LNCaP clone FGC (cell line): ENCODE measurements around the gene LIX1L.

Source experiments
- DNase-seq: peaks from one replicate; pipeline ENCODE4 v3.0.0-alpha.2; 2011; ENCODE audit warnings: low read depth
- H3K4me3 ChIP-seq: 2 replicates; pipeline ENCODE4 v1.5.1; 2011; ENCODE audit warnings: mild to moderate bottlenecking, low read depth, low read length, control low read depth
- CTCF ChIP-seq: IDR thresholded peaks from 2 replicates; pipeline ENCODE4 v1.5.1; 2012; ENCODE audit warnings: mild to moderate bottlenecking; ENCODE audit not compliant: control insufficient read depth, insufficient read depth; ENCODE audit errors: extremely low read depth

The LIX1L gene

GRCh38 chr1:145961425-145962156 lies 3.8 kb upstream of the LIX1L start:
- peak overlapping the region; percentile 38; the same call in 1 of the 2 replicates for H3K4me3 ChIP-seq
- TF ChIP-seq CTCF = no peak
- DNase-seq = no peak

GRCh38 chr1:145961109-145961424 lies 3.2 kb upstream of the LIX1L start:
- no peak overlapping the region; the same call in 1 of the 2 replicates for H3K4me3 ChIP-seq
- no peak for DNase-seq
- no peak for TF ChIP-seq CTCF

DNA sequence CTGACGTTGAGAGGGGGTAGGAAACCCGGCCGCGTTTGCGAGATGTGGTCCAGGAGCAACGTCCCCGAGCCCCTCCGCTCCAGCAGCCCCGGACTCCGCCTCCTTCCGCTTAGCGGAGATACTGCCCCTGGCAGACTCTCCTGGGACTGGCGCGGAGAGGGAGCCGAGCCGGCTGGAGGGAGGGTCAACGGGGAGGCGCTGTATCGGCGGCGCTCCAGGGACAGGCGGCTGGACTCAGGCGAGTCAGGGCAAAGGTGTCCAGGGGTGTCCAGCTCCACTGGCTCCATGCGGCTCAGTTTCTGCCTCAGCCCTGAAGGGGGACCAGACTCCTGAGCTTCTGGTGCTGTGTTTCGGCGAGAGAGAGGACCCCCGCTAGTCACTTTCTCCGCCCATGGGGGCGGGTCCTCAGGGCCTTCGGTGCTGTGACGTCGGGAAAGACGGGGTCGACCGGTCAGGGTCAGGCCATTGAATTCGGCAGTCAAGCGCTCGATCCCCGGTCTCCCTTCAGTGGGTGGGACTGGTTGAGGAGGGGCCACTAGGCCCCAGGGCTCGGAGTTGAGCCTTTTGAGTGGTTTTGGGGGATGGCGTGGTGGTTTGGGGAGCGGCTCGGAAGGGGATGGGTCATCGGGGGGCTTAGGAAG lies 2.8 kb upstream of the LIX1L start:
- TF ChIP-seq CTCF = no peak
- peak overlapping the region; percentile 29; the same call in 1 of the 2 replicates for H3K4me3 ChIP-seq

GRCh38 chr1:145959957-145960467 lies 2.2 kb upstream of the LIX1L start:
- H3K4me3 ChIP-seq = no peak overlapping the region
- TF ChIP-seq CTCF = no peak
- DNase-seq = no peak

More for the DNA sequence above, 2.8 kb upstream of the LIX1L start:
- DNase-seq = no peak

GRCh38 chr1:145959333-145959732 lies 1.5 kb upstream of the LIX1L start:
- no peak for TF ChIP-seq CTCF
- H3K4me3 ChIP-seq = no peak overlapping the region
- DNase-seq = no peak

DNA sequence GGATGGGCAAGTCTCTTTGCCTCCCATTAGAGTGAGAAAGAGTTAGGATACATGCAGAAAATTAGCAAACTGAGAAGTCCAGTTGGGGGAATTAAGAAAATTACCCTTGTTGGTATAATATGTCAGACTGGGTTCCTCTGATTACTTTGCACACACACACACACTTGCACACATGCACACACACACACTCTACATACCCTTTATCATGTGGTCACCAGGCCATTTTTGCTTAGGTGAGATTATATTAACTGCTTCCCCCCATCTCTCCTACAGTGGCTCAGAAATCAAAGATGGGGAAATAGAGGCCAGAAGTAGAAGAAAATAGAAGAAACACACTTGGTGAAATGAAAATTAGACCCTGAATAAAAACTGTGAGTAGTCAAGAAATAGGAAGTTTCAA lies 917 bp upstream of the LIX1L start:
- TF ChIP-seq CTCF = no peak
- no peak overlapping the region for H3K4me3 ChIP-seq

More for the DNA sequence above, 917 bp upstream of the LIX1L start:
- DNase-seq = no peak
